HG02884 (cell line): ENCODE measurements around the gene METRN.

ENCODE experiments used
- ATAC-seq: cut with Tn5 transposase; IDR thresholded peaks from one replicate; pipeline ENCODE4 v1.9.1; 2021; ENCODE audit warnings: mild to moderate bottlenecking, moderate library complexity; ENCODE audit not compliant: unreplicated experiment

METRN gene

DNA sequence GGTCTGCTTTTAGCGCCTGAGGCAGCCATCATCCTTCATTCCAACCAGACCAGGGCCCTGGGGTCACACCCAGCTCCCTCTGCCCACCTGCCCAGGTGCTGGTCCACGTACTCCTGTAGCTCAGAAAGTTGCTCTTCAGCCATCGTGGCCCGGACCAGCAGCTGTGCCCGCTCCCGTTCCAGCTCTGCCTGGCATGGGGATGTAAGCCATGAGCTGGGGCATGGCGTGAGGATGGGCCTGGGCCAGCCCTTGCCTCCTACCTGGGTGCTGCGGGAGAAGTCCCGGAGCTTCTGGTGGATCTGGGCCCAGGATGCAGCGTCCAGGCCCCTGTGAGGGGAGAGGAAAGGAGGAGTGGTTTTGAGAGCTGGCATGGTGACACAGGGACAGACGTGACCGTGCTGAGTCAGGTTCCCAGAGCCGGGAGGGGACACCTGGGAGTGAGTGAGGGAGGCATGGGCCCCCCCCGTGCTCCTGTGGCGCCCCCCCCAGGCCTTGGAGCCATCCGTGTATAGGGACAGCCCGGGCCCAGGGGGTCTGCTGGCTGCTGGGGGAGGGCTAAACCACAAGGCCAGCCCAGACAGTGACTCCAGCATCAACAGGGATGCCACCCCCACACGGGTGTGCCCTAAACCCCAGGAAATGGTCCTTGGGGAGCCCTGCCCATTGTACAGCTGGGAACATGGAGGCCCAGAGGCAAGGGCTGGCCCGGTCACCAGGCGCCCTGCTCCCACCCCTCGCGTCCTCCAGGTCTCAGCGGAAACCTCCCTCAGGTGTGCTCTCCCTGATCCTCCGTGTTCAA lies 8.1 kb downstream of the METRN start:
- no peak for ATAC-seq

DNA sequence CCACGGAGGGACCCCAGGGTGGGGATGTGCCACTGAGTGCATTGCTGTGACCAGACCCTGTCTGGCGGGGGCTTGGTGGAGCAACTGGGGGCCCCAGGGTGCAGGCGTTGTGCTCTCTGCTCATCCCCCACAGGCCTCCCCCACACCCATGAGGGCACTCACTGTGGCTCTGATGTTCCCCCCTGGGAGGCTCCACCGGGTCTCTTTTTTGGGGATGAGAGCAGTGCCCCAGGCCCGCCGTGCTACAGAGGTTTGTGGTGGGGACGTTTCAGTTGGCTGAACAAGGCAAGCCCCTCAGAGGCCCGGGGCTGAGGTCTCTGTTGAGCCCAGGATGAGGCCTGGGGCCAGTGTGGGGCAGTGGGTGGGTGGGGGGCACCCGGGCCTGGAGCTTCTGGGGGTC lies 8.8 kb downstream of the METRN start:
- ATAC-seq: no peak

DNA sequence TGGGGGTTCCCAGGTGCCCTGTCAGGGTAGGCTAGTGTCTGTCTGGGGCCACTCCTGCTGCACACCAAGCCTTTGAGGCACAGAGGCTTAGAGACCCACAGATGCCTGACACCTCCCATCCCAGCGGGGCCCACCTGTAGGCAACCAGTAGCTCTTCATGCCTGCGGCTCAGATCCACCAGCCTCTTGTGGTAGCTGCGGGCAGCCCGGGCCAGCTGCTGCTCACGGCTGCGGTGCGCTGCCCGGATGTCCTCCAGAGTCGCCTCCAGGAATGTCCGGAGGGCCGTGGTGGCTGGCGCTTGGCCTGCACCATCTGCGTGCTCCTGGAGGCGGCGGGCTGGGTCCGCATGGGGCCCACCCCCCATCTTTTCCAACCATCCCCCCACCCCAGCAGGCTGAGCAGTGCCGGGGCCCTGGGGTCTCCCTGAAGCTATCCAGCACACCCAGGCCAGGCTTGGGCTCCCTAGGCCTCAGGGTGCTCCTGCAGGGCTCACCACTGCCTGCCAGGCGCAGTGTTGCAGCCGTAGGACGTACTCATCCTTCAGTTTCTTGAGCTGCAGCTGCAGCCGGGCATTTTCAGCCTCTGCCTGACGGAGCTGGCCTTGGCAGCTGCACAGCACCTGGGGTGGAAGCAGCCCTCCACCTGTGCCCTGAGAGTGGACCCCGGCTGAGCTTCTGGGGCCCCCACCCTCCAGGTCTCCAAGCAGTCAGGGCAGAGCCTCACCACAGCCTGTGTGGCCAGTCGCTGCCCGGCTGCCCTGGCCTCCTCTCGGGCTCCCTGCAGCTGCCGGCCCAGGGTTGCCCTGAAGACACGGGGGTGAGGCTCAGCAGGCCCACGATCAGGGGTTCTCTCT lies 9.5 kb downstream of the METRN start:
- ATAC-seq: no peak

DNA sequence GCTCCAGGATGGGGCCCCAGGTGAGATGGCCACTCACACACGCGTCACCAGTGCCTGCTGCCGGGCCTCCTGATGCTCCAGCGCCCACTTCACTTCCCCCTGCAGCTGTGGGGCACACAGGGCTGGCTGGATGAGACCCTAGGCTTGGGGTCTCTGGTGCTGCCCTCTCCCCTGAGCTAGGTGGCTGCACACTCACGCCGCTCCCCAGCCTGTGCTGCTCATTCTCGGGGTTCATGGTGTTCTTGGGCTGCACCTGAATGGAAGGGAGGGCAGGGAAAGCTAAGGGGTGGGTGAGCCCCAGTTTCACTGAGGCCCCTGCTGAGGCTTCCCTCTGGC lies 10.1 kb downstream of the METRN start:
- no peak for ATAC-seq

DNA sequence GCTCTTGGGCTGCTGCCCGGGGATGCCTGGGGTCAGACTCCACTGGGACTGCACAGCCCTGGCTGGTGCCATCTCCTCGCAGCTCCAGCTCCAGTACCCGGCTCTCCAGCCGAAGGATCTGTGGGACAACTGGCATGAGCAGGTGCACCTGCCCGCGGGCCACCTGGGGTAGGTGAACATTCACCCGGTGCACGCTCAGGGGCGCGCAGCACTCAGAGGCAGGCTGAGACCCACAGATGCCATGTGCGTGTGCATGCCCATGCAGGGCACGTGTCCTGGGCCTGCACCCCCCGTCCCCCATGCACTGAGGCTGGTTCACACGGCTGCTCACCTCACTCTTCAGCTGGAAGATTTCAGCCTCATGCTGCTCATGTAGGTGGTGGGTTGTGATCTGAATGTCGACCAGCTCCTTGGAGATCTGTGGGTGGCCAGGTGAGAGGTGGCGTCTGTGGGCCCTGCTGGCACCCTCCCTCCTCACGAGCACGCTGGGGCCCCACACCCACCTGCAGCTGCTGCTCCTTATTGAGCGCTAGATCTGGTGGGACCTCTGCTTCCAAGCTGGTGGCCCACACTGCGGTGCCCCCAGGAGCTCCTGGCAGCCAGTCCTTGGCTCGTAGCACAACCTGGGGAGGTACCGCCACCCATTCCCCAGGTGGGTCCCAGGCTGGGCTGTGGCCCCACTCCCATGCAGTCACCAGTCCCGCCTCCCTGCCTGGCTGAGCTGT lies 10.7 kb downstream of the METRN start:
- no peak for ATAC-seq

DNA sequence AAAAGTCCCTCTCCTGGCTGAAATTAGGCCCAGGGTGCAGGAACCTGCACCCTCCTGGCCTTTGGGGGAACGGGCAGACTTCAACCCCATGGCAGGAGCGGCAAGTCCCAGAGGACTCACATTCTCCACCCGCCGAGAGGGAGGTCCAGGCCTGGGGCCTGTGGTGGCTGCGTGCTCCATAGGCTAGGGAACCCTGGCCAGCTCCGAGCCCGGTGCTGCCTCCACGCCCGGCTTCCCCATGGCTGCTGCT lies 11.2 kb downstream of the METRN start:
- ATAC-seq: no peak

DNA sequence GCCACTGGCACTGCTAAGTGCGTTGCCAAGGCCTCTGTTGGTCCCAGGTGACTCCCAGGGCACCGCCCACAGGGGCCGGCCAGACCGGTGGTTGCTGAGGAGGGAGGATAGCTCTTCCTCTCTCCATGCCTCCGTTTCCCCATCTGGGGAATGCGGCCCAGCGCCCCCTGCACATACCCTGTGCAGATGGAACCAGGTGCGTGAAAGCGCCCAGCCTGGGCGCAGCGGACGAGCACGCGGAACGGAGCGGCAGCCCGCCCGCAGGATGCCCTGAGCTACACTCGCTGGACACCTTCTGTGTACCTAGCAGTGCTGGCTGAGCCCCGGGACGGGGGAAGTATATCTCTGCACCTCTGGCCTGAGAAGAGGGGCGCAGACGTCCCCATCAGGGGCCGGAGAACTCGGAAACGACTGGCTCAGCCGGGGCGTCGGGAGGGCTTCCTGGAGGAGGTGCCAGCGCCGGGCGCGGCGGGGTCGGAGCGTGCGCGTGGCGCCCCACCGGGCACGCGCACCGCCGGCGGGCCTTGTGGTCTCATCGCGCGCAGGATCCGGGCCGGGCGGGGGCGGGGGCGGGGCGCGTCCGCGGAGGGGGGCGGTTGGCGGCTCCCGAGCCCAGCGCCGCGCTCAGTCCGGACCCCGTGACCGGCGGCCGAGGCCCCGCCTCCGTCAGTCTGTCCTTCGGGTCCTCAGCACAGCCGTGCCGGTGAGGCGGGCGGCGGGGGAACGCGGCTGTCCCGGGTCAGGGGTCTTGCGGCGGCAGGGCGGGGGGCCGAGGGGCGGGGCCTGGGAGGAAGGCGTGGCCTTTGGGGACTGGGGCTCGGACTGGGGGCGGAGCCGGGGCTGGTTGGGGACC lies 11.7 kb downstream of the METRN start, which contains the start of the genes CCDC78 and HAGHL:
Gene CCDC78, minus strand, starts transcription at position 6 of the 853 bp plus-strand sequence. CDS start 76 bp downstream, outside the sequence.
Gene HAGHL, plus strand, starts transcription at position 669 of the 853 bp plus-strand sequence. CDS start 404 bp downstream, outside the sequence.
- ATAC-seq: no peak

DNA sequence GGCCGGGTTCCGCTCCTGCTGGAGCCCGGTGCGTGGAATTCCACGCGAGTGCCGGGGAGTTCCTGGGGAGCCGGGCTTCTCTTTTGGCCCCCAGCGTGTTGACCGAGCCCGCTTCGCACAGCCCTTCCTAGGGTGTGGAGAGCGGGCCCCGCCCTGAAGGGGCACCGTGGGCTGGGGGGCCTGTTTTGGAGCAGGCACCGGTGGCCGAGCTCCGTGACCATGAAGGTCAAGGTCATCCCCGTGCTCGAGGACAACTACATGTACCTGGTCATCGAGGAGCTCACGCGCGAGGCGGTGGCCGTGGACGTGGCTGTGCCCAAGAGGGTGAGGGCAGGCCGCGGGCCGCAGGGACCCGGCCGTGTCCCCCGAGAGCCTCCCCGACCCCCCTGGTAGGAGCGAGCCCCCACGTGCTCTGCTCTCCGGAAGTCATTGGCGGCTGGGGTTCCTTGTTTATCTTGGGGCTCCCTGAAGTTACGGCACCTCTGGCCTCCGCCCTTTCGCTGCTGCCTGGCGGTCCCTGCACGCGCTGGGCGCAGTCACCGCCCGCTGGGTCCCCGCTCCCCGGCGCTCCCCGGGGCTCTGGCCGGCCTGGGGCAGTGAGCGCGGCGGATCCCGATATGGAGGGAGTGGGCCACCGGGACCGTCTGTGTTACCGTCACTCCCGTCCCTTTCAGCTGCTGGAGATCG lies 12.5 kb downstream of the METRN start:
- ATAC-seq: no peak

DNA sequence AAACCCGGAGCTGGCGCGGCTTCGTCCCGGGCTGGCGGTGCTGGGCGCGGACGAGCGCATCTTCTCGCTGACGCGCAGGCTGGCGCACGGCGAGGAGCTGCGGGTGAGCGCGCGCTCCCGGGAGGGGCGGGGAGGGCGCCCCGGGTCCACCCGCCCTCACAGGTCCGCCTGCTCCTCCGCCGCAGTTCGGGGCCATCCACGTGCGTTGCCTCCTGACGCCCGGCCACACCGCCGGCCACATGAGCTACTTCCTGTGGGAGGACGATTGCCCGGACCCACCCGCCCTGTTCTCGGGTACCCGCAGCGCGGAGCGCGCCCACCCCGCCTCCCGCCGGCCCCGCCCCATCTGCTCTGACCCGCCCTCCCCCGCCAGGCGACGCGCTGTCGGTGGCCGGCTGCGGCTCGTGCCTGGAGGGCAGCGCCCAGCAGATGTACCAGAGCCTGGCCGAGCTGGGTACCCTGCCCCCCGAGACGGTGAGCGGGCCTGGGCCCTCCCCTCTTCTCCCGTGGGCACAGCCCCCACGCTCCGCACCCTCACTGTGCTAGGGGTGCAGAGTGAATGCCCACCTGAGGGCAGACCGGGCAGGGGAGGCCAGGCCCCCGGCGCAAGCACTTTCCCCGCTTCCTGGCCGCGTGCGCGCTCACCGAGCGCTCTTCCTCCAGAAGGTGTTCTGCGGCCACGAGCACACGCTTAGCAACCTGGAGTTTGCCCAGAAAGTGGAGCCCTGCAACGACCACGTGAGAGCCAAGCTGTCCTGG lies 13.4 kb downstream of the METRN start:
- ATAC-seq: no peak

DNA sequence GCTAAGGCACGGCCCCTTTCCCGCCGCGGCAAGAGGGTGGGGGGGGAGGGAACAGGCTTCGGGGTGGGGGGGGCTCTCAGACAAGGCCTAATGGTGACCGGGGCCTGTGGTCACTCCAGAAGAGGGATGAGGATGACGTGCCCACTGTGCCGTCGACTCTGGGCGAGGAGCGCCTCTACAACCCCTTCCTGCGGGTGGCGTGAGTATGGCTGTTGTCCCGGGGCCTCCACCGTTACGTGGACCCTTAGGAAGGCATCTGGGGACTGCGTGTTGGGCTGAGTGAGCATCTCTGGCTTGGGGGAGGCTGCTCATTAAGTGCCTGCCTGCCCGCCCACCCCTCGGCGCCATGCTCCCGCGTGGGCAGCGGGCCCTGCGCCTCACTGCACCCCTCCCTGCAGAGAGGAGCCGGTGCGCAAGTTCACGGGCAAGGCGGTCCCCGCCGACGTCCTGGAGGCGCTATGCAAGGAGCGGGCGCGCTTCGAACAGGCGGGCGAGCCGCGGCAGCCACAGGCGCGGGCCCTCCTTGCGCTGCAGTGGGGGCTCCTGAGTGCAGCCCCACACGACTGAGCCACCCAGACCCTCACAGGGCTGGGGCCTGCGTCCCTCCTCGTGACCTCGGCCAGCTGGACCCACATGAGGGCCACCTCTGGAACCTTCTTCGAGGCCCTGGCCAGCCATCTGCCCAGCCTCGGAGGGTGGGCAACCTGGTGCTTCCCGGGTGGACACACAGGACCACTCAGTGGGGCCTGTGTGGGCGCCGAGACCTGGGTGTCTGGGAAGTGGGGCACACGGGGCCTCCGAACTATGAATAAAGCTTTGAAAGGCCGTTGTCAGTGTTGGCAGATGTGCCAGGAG lies 14.2 kb downstream of the METRN start:
- ATAC-seq: no peak

DNA sequence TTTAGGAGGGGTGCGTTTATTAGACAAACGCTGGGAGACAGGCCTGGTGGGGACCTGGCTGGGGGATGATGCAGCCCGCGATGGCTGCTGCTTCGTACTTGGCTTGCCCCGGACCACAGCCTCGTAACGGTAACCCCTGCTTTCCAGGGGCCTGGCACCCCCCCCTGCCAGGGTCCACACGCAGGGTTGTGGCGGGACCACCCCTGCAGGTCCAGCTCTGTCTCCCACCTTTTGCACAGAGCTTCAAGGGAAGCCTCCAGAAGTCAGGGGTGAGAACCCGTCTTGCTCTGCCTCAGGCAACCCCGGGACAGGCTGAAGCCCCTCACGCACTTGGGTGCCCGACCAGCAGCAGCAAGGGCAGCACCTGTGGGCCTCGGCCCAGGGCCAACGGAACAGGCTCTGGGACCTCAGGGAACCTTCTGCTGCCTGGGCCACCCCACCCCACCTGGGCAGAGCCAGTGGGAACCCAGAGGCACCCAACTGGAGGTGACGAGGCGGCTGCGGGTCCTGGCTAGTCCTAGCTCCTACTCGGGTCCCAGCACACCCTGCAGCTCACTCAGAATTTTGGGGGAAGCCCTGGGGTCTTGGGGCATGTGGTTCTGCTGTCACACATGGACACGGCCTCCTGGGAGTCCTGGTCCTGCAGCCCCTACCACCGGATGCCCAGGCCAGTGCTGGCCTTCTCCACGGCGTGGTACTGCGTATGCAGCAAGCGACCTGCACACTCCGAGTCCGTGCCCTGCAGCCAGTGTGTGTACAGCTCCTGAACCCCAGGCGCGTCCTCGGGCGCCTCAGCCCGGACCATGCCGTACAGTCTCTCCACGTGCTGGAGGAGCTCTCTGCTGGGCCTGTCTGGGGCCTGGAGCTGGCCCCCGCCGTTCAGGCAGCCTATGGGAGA lies 15.1 kb downstream of the METRN start:
- ATAC-seq: no peak

DNA sequence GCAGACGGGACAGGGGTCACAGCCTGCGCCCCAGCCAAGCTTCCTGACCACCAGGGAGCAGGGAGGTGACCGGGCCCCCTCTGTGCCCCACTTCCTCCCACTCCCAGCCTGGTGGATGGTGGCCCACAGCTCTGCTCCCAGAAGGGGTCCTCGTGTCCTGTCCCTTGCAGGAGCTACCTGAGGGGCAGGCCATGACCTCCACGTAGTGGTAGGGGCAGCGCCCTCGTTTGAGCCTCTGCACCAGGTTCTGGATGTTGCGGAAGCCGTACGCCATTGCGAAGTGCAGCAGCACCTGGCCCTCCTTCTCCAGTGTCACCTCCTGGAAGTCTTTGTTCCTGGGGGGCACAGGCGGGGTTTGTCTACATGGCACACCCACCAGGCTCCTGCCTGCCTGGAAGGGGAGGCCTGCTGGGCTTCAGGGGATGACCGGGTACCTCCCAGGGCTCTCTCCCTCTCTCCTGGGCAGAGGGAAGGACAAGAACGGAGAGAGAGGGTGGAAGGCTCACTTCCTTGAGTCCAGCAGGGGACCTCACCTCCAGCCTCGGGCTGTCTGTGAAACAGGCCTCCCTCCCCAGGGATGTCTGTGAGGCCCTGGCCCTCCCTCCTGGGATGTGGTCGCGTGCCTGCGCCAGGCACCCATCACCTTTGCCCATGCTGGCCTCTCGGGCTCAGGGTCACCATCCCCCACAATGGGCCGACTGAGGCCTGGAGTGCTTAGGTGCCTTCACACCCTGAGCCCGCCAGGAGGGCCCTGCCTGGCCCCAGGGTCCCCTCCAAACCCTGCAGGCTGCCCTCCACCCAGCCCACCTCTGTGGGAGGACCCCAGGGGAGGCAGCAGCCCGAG lies 16.0 kb downstream of the METRN start:
- no peak for ATAC-seq

DNA sequence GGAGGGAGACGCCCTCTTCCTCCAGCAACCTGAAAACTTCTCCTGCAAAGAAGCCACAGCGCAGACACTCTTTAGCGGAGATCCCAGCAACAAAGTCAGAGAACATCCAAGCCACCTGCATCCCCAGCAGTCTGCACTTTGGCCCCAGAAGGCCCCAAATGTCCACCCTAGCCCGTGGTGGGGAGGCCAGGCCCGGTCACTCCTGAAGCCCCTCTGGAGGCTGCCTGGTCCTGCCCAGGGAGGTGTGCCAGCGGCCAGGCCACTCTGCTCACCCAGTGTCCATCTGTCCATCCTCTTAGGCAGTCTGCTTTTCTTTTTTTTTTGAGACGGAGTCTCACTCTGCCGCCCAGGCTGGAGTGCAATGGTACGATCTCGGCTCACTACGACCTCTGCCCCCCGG lies 17.4 kb downstream of the METRN start:
- ATAC-seq: no peak

DNA sequence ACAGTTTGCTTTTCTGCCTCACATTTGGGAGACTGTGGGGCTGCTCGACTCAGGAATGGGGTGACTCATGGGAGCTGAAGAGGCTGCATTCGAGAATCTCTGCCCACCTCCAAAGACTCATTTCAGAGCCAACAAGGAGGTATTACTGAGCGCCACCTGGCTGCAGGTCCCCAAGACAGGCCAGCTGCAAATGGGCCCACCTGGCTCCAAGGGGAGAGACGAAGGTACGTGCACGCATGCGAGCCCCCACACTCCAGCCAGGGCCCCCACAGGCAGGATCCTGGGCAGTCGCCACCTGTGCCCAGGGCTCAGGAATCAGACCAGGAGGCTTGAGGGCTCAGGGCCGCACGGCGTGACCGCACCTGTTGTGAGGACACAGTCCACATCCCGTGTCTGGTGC lies 18.0 kb downstream of the METRN start:
- no peak for ATAC-seq

DNA sequence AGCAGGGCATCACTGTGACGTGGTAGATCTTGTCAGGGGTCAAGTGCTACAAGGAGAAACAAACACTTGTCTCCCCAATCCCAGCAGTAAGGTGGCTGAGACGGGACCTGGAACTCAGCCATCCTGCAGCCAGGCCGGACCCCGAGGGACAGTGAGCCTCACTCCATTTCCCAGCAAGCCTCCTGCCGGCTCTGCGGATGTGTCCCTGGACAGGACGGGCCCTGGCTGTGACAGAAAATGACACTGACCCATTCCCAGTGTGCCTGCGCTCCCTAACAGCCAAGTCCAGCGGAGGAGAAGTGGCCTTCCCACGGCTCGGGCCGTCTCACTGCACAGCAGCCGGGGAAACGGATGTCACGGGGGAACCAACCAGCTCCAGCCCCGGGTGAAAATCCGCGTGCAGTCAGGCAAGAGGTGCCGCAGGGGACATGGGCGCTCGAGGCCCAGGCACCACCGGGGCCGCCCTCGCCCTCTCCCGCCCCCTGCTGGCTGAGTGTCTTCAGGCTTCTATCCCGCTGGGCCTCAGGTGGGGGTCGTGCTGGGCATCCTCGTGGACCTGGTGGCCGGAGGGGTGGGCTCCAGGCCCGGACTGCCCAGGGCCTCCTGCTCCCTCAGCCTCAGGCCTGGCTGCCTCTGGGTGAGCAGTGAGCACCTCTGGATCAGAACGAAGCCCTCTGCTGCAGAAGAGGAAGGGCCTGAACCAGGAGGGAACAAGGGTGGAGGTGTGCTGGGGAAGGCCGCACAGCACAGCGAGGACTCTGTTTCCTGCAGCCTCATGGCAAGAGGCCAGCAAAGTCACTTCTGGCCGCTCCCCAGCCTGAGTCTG lies 18.7 kb downstream of the METRN start:
- ATAC-seq: no peak
